ENCODE measurements around the gene VRTN.
A peak's percentile ranks its signal among the peaks of the same experiment; 100 is the strongest.

VRTN gene

GRCh38 chr14:74358176-74358829 lies 10.0 kb downstream of the VRTN start:
- Histone ChIP-seq H3K9me2 (replicated peaks; ENCODE audit: control insufficient read depth, low read length) (no peaks in the 10 kb centered on the region), H3K9me3 (ENCODE audit: control insufficient read depth, insufficient read depth, low read length) (no peaks in the 10 kb centered on the region), H3K79me2 (ENCODE audit: control insufficient read depth, low read length) (no peaks in the 10 kb centered on the region), H3K27ac (ENCODE audit: low read depth, low read length) (no peak overlapping the region), H3F3A (ENCODE audit: control insufficient read depth, insufficient read depth) (no peaks in the 10 kb centered on the region), H3K36me3 (ENCODE audit: control insufficient read depth, low read length) (no peaks in the 10 kb centered on the region), H4K20me1 (ENCODE audit: control insufficient read depth, insufficient read depth, low read depth, low read length) (no peaks in the 10 kb centered on the region), H3K4me2 (ENCODE audit: low read length) (no peak overlapping the region), H3K4me1 (ENCODE audit: control insufficient read depth, low read length) (no peaks in the 10 kb centered on the region), H3K27me3 (ENCODE audit: control insufficient read depth, low read length) (peaks cover 4% of the 10 kb centered on the region; the same call in 1 of the 2 replicates), H3K4me3 (ENCODE audit: low read length) (no peak overlapping the region)
- TF ChIP-seq, protein P1, sequence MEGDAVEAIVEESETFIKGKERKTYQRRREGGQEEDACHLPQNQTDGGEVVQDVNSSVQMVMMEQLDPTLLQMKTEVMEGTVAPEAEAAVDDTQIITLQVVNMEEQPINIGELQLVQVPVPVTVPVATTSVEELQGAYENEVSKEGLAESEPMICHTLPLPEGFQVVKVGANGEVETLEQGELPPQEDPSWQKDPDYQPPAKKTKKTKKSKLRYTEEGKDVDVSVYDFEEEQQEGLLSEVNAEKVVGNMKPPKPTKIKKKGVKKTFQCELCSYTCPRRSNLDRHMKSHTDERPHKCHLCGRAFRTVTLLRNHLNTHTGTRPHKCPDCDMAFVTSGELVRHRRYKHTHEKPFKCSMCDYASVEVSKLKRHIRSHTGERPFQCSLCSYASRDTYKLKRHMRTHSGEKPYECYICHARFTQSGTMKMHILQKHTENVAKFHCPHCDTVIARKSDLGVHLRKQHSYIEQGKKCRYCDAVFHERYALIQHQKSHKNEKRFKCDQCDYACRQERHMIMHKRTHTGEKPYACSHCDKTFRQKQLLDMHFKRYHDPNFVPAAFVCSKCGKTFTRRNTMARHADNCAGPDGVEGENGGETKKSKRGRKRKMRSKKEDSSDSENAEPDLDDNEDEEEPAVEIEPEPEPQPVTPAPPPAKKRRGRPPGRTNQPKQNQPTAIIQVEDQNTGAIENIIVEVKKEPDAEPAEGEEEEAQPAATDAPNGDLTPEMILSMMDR (IDR thresholded peaks at IDR 0.05; ENCODE audit: low read depth, low read length, poor library complexity, severe bottlenecking) = no peak
- TF ChIP-seq EZH2phosphoT487 (IDR thresholded peaks at IDR 0.05; ENCODE audit: borderline replicate concordance, low read length) = no peak

- H3K4me3 ChIP-seq (ENCODE audit: low read length) = no peak overlapping the region
- H4K20me1 ChIP-seq (ENCODE audit: control insufficient read depth, insufficient read depth, low read depth, low read length) = no peaks in the 10 kb centered on the region
- peaks cover 4% of the 10 kb centered on the region; the same call in 1 of the 2 replicates for H3K27me3 ChIP-seq (ENCODE audit: control insufficient read depth, low read length)
- H3K9me3 ChIP-seq (ENCODE audit: control insufficient read depth, insufficient read depth, low read length) = no peaks in the 10 kb centered on the region
- no peak overlapping the region for H3K27ac ChIP-seq (ENCODE audit: low read depth, low read length)
- no peaks in the 10 kb centered on the region for H3K36me3 ChIP-seq (ENCODE audit: control insufficient read depth, low read length)
- no peaks in the 10 kb centered on the region for H3F3A ChIP-seq (ENCODE audit: control insufficient read depth, insufficient read depth)
- no peaks in the 10 kb centered on the region for H3K4me1 ChIP-seq (ENCODE audit: control insufficient read depth, low read length)
- TF ChIP-seq, protein P1 (IDR thresholded peaks at IDR 0.05; ENCODE audit: low read depth, low read length, poor library complexity, severe bottlenecking) = no peak
- TF ChIP-seq EZH2phosphoT487 (IDR thresholded peaks at IDR 0.05; ENCODE audit: borderline replicate concordance, low read length) = no peak
- no peaks in the 10 kb centered on the region for H3K9me2 ChIP-seq (replicated peaks; ENCODE audit: control insufficient read depth, low read length)
- H3K79me2 ChIP-seq (ENCODE audit: control insufficient read depth, low read length) = no peaks in the 10 kb centered on the region
- H3K4me2 ChIP-seq (ENCODE audit: low read length) = no peak overlapping the region
These were observed 11.9 kb downstream of the VRTN start for GRCh38 chr14:74360163-74360562.

DNA sequence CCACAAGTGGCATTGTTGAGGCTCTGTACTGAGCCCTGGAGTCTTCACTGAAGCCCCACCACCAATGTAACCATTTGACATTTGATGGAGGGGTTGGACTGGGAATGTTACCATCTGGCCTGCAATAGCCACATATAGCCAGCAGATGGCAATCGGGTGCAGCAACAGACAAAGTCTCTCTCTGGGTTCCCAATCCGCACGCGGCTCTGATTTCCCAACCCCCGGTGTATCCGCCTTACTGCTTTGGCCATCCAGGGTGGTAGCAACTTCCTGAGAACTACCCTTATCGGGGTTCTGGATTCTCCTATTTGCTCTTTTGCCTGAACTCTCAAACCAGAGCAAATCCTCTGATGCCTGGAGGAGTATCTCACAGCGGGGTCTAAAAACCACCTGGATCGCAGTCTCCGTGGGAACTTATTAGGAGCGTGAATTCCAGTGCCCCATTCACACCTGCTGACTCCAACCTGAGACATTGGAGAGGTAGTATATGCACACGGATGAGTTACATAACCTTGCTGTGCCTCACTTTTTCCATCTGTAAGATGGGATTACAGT lies 14.2 kb downstream of the VRTN start:
- Histone ChIP-seq H3K4me1 (ENCODE audit: control insufficient read depth, low read length) (no peaks in the 10 kb centered on the region), H3K4me2 (ENCODE audit: low read length) (no peak overlapping the region), H3F3A (ENCODE audit: control insufficient read depth, insufficient read depth) (no peaks in the 10 kb centered on the region), H3K27me3 (ENCODE audit: control insufficient read depth, low read length) (peaks cover 4% of the 10 kb centered on the region; the same call in 1 of the 2 replicates), H3K79me2 (ENCODE audit: control insufficient read depth, low read length) (no peaks in the 10 kb centered on the region), H4K20me1 (ENCODE audit: control insufficient read depth, insufficient read depth, low read depth, low read length) (no peaks in the 10 kb centered on the region), H3K36me3 (ENCODE audit: control insufficient read depth, low read length) (no peaks in the 10 kb centered on the region), H3K27ac (ENCODE audit: low read depth, low read length) (no peak overlapping the region), H3K9me2 (replicated peaks; ENCODE audit: control insufficient read depth, low read length) (no peaks in the 10 kb centered on the region), H3K9me3 (ENCODE audit: control insufficient read depth, insufficient read depth, low read length) (no peaks in the 10 kb centered on the region), H3K4me3 (ENCODE audit: low read length) (no peak overlapping the region)
- TF ChIP-seq, protein P1 (IDR thresholded peaks at IDR 0.05; ENCODE audit: low read depth, low read length, poor library complexity, severe bottlenecking) = peak; percentile 91
- TF ChIP-seq EZH2phosphoT487 (IDR thresholded peaks at IDR 0.05; ENCODE audit: borderline replicate concordance, low read length) = no peak
